HG03521 (cell line): ENCODE data around the gene CELF3.
"Not testable (repeated sequence)": the region's sequence is repeated elsewhere in the genome, so short reads cannot be mapped to it uniquely, and the experiment has no call there.

Source experiments
- ATAC-seq: cut with Tn5 transposase; IDR thresholded peaks from one replicate; pipeline ENCODE4 v1.9.1; 2021; ENCODE audit warnings: mild to moderate bottlenecking, moderate library complexity; ENCODE audit not compliant: unreplicated experiment

CELF3 gene

DNA sequence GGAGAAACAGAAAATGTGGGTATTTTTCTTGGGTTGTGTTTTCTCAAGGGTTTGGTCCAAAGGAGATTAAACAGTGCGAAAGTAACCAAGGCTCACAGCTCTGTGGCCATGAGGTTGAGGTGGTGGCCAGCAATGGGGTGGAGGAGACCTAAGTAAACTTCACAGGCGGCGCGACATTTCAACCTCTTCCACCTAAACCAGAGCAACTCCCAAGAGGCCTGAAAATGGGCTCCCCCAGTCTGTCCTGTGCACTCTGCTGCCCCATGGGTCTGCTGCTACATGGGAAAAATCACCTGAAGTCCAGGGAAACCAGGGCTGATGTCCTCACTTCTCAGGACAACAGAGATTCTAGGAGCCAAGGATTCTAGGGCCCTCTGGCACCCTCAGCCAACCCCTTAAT, 12.4 kb downstream of the CELF3 start:
- no peak for ATAC-seq

DNA sequence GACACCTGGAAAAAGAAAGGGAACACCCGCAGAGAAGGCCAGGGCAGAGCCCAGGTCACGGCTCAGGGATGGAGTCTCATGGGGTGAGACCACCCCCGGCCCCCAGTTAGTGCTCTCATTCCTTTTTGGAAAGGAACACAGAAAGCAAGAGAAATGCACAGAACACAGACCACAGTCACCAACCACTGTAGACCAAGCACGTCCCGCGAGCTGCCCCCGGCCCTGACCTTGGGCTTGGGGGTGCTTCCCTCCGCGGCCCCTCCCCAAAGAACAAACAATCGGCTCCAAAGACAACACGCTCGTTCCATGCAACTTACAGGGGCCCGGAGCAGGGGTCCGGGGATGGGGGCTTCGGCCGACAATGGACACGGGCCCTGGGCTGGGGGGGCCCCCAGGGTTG, 12.8 kb downstream of the CELF3 start:
- ATAC-seq = no peak

GRCh38 chr1:151702936-151703335, 13.7 kb downstream of the CELF3 start:
- ATAC-seq = no peak

GRCh38 chr1:151701515-151701914, 15.1 kb downstream of the CELF3 start:
- ATAC-seq = no peak

- no peak for ATAC-seq
Observed at GRCh38 chr1:151693057-151693651, 23.4 kb downstream of the CELF3 start.

DNA sequence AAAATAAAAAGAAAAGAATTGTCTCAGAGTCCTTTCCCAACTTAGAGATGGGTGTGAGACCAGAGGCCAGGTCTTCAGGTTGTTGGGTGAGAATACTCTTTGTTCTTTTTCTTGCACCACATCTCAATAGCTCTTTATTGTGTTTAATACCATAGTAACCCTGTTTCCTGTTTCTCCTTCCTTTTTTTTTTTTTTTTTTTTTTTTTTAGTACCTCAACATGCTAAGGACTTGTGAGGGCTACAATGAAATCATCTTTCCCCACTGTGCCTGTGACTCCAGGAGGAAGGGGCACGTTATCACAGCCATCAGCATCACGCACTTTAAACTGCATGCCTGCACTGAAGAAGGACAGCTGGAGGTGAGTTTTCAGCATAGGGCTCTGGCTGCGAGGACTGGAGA, 24.4 kb downstream of the CELF3 start:
- ATAC-seq = no peak

- no peak for ATAC-seq
Observed at GRCh38 chr1:151689494-151689893, 27.1 kb downstream of the CELF3 start.

- ATAC-seq = no peak
Observed at GRCh38 chr1:151686561-151686960, 30.0 kb downstream of the CELF3 start.

DNA sequence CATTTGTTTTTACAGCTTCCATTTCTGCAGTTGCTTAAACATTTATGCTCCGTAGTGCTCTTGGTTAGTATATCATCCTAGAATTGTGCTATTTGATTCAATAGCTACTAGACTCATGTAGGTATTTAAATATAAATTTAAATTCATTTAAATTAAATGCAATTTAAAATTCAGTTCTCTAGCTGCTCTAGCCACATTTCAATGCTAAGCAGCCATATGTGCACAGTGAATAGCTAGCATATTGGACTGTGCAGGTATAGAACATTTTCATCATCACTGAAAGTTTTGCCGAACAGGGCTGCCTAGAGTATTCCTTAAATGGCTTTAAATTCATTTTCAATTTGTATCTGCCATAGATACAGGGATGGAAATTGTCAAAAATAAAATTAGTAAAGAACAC, 32.5 kb downstream of the CELF3 start:
- ATAC-seq = no peak

- not testable (repeated sequence) for ATAC-seq
Observed at GRCh38 chr1:151682901-151683300, 33.7 kb downstream of the CELF3 start.

DNA sequence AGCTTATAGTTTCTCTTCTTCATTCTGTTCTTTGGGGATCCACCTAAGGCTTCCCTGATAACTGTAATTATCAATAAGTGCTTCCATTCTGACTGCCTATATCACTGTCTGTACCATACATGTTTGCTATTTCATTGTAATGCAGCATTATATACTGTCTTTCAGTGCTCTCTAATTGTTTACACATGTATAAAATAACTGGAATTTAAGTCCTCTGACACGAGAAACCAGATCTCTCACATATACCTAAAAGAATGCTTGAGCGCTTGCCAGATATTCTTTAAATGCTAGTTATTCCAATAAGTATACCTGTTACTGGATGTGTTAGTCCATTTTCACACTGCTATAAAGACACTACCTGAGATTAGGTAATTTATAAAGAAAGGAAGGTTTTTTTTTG, 34.7 kb downstream of the CELF3 start:
- no peak for ATAC-seq

- ATAC-seq = no peak
Observed at GRCh38 chr1:151680826-151681225, 35.8 kb downstream of the CELF3 start.

DNA sequence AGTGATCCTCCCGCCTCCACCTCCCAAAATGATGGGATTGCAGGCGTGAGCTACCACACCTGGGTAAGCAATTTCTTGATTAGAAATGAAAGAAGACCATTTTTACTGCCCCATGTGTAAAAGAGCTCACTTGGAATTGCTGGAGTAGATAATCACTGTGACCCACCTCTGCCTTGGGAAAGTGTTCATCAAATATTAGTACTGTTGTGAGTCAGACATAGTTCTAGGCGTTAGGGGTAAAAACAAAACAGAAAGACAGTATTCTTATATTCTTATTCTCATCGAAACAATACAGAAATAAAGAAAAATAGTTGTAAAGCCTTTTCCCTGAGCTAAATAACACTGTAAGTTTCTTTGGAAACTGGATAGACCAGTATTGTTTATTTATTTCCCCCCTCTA, 36.2 kb downstream of the CELF3 start:
- ATAC-seq = no peak

DNA sequence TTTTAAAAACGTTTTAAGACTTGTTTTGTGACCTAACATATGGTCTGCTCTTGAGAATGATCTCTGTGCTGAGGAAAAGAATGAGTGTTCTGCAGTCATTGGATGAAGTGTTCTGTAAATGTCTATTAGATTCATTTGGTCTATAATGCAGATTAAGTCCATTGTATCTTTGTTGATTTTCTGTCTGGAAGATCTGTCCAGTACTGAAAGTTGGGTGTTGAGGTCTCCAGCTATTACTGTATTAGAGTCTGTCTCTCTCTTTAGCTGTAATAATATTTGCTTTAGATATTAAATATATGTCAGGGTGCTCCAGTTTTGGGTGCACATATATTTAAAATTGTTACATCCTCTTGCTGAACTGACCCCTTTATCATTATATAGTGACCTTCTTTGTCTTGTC, 43.2 kb downstream of the CELF3 start:
- no peak for ATAC-seq

DNA sequence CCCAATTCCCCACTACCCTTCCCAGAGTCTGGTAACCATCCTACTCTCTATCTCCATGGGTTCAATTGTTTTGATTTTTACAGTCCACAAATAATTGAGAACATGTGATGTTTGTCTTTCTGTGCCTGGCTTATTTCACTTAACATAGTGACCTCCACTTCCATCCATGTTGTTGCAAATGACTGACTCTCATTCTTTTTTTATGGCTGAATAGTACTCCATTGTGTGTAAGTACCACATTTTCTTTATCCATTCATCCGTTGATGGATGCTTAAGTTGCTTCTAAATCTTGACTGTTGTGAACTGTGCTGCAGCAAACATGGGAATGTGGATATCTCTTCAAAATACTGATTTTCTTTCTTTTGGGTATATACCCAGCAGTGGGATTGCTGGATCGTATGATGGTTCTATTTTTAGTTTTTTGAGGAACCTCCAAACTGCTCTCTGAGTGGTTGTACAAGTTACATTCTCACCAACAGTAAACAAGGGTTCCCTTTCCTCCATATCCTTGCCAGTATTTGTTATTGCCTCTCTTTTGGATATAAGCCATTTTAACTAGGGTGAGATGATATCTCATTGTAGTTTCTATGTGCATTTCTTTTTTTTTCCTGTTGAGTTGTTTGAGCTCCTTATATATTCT, 46.4 kb downstream of the CELF3 start:
- ATAC-seq = not testable (repeated sequence)

GRCh38 chr1:151668090-151668489, 48.5 kb downstream of the CELF3 start:
- no peak for ATAC-seq

- ATAC-seq = no peak
Observed at GRCh38 chr1:151661751-151662150, 54.9 kb downstream of the CELF3 start.

- no peak for ATAC-seq
Observed at GRCh38 chr1:151655371-151655770, 61.2 kb downstream of the CELF3 start.

- no peak for ATAC-seq
Observed at GRCh38 chr1:151653397-151653796, 63.2 kb downstream of the CELF3 start.
